AG09309 (cell line): ENCODE results near the gene BRSK1.
A peak's percentile ranks its signal among the peaks of the same experiment; 100 is the strongest.

Experiments used
- DNase-seq: peaks from one replicate; pipeline ENCODE4 v3.0.0-alpha.2; 2010; ENCODE audit warnings: low read depth
- H3K4me3 ChIP-seq: 2 replicates; pipeline ENCODE4 v1.5.1; 2011; ENCODE audit warnings: mild to moderate bottlenecking, low read depth, low read length, moderate library complexity; ENCODE audit not compliant: control insufficient read depth
- TF ChIP-seq, protein P1 (sequence below): IDR thresholded peaks from 2 replicates; pipeline ENCODE4 v1.5.1; 2011; ENCODE audit warnings: mild to moderate bottlenecking, low read depth, low read length, inconsistent platforms; ENCODE audit not compliant: insufficient read depth, control insufficient read depth; ENCODE audit errors: missing control alignments

Gene BRSK1

DNA sequence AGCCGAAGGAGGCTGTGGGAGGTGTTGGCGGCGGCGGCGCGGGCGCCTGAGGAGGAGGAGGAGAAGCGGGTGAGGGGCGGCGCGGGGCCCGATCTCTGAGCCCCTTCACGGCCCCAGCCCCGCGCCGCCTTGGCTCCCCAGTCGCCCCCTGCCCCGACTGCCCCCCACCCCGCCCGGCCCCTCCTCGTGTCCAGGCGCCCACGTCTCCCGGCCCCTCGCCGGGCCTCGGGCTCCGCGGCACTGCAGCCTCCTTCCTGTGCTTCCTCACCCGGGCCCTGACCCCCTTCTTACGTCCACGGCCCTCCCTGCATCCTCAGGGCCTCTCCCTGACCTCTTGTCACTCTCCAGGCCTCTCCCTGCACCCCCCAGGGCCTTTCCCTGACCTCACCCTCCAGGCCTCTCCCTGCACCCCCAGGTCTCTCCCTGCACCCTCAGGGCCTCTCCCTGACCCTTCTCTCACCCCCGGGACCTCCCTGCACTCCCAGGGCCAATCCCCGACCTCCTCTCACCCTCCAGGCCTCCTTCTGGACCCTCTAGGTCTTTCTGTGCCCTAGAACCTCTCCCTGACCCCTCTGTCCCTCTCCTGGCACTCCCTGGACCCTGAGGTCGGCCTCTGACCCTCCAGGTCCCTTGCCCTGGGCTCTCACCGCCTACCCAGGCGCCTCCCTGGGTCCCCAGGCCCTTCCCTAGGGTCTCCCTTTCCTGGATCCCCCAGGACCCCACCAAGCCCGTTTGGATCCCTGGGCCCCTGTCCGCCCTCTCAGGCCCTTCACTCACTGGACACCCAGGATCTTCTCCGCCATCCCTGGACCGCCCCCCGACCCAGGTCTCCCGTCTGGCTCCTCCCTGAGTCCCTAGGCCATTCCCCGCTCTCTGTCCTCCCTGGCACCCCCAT is 56.3 kb downstream of the BRSK1 start:
- H3K4me3 ChIP-seq: peak overlapping the region; percentile 77
- TF ChIP-seq, protein P1, sequence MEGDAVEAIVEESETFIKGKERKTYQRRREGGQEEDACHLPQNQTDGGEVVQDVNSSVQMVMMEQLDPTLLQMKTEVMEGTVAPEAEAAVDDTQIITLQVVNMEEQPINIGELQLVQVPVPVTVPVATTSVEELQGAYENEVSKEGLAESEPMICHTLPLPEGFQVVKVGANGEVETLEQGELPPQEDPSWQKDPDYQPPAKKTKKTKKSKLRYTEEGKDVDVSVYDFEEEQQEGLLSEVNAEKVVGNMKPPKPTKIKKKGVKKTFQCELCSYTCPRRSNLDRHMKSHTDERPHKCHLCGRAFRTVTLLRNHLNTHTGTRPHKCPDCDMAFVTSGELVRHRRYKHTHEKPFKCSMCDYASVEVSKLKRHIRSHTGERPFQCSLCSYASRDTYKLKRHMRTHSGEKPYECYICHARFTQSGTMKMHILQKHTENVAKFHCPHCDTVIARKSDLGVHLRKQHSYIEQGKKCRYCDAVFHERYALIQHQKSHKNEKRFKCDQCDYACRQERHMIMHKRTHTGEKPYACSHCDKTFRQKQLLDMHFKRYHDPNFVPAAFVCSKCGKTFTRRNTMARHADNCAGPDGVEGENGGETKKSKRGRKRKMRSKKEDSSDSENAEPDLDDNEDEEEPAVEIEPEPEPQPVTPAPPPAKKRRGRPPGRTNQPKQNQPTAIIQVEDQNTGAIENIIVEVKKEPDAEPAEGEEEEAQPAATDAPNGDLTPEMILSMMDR: no peak
- DNase-seq: no peak

- H3K4me3 ChIP-seq: peak overlapping the region; percentile 77
- TF ChIP-seq, protein P1: peak; percentile 36
- no peak for DNase-seq
Observed at GRCh38 chr19:55340784-55341147, 57.0 kb downstream of the BRSK1 start.

- no peak for DNase-seq
- TF ChIP-seq, protein P1: no peak
- H3K4me3 ChIP-seq: peak overlapping the region; percentile 77
Observed at GRCh38 chr19:55341171-55341588, 57.4 kb downstream of the BRSK1 start.

DNA sequence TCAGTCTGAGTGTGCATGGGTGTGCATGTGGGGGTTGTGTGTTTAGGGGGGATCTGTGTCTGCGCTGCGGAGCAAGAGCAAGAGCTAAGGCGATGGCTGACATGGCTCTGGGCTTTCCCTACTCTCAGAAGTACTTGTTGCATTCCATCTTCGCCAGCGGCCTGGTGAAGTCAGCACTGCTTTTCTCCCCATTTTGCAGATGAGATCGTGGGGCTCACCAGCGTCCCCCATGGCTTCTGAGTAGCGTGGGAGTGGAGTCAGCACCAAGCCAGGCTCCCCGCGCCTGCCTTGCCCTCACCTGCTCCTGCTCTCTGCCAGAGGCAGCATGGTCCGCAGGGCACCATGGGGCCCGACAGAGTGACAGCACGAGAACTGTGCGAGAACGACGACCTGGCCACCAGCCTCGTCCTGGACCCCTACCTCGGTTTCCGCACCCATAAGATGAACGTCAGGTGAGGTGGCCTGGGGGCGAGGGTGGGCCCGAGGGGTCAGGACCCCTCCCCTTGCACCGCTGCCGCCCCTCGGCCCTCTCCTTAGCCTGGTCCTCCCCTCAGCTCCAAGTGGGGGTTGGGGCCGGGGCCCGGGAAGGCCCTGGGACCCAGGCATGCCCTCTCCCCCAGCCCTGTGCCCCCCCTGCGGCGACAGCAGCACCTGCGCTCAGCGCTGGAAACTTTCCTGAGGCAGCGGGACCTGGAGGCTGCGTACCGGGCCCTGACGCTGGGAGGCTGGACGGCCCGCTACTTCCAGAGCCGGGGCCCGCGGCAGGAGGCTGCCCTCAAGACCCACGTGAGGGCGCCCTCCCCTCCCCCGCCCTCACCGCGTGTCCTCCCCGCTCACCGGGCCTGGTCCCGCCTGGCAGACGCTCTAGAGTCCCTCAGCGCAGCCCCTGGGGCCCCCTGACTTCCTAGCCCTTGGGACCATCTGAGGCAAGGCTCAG is 58.1 kb downstream of the BRSK1 start:
- H3K4me3 ChIP-seq: peak overlapping the region; percentile 77
- no peak for DNase-seq
- TF ChIP-seq, protein P1: no peak

DNA sequence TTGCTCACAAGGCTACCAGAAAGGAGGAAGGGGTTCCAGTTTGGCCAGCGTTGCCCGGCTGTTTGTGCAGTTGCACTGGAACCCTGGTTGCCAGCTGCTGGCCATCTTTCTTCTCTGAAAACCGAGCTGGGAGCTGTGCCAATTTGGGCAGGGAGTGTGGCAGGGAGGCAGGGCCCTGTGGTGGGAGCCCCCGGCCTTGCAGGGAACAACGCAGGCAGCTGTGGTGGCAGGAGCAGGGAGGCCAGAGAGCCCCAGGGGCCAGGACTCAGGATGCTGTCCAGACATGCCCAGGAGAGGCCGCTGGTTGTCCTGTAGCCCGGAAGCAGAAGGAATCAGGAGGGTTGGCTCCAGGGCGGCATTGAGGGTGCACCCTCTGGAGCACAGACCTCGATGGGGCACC is 60.6 kb downstream of the BRSK1 start:
- TF ChIP-seq, protein P1: no peak
- DNase-seq: no peak

GRCh38 chr19:55345101-55345817 is 61.5 kb downstream of the BRSK1 start:
- TF ChIP-seq, protein P1: no peak
- no peak overlapping the region for H3K4me3 ChIP-seq
- no peak for DNase-seq

More for the DNA sequence above, 60.6 kb downstream of the BRSK1 start:
- H3K4me3 ChIP-seq: no peak overlapping the region
